ENCODE results near the gene CEP63.

- no peak for TF ChIP-seq POLR2AphosphoS5 (IDR thresholded peaks at IDR 0.05)
- no peak for TF ChIP-seq EP300 (conservative IDR thresholded peaks at IDR 0.05; ENCODE audit: poor library complexity, severe bottlenecking)
- TF ChIP-seq CTCF (IDR thresholded peaks at IDR 0.05; ENCODE audit: poor library complexity, severe bottlenecking): no peak
- no peak for TF ChIP-seq SMC3 (conservative IDR thresholded peaks at IDR 0.05; ENCODE audit: poor library complexity)
- no peak for TF ChIP-seq EZH2 (IDR thresholded peaks at IDR 0.05; ENCODE audit: borderline replicate concordance, insufficient read depth, low read length, poor library complexity, severe bottlenecking)
- TF ChIP-seq RAD21 (conservative IDR thresholded peaks at IDR 0.05): no peak
- TF ChIP-seq, protein P1, sequence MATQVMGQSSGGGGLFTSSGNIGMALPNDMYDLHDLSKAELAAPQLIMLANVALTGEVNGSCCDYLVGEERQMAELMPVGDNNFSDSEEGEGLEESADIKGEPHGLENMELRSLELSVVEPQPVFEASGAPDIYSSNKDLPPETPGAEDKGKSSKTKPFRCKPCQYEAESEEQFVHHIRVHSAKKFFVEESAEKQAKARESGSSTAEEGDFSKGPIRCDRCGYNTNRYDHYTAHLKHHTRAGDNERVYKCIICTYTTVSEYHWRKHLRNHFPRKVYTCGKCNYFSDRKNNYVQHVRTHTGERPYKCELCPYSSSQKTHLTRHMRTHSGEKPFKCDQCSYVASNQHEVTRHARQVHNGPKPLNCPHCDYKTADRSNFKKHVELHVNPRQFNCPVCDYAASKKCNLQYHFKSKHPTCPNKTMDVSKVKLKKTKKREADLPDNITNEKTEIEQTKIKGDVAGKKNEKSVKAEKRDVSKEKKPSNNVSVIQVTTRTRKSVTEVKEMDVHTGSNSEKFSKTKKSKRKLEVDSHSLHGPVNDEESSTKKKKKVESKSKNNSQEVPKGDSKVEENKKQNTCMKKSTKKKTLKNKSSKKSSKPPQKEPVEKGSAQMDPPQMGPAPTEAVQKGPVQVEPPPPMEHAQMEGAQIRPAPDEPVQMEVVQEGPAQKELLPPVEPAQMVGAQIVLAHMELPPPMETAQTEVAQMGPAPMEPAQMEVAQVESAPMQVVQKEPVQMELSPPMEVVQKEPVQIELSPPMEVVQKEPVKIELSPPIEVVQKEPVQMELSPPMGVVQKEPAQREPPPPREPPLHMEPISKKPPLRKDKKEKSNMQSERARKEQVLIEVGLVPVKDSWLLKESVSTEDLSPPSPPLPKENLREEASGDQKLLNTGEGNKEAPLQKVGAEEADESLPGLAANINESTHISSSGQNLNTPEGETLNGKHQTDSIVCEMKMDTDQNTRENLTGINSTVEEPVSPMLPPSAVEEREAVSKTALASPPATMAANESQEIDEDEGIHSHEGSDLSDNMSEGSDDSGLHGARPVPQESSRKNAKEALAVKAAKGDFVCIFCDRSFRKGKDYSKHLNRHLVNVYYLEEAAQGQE (IDR thresholded peaks at IDR 0.05; ENCODE audit: borderline replicate concordance): no peak
Measured at GRCh38 chr3:134562055-134562454, 76.2 kb downstream of the CEP63 start.
